Testis (tissue), 3 donors: ENCODE results near the gene MYO1G. TPM values are rescaled to one million over a fixed set of nuclear protein-coding genes. Genes with fewer than 3 reads are reported as not detected.
"Not testable (repeated sequence)": the region's sequence is repeated elsewhere in the genome, so short reads cannot be mapped to it uniquely, and the experiment has no call there.

Source experiments
- DNase-seq: peaks from one replicate; pipeline ENCODE4 v3.0.0-alpha.2; 2019
- H3K27ac ChIP-seq, 2 donors: fragments of 200-600 bp; sonication (generic); one replicate each; pipeline ENCODE4 v1.5.1; 2019
- H3K27me3 ChIP-seq: fragments of 200-600 bp; sonication (generic); one replicate; pipeline ENCODE4 v1.5.1; 2019
- H3K36me3 ChIP-seq: fragments of 200-600 bp; sonication (generic); one replicate; pipeline ENCODE4 v1.5.1; 2017; ENCODE audit warnings: low read depth; ENCODE audit errors: missing control alignments
- H3K4me1 ChIP-seq: fragments of 200-600 bp; sonication (generic); one replicate; pipeline ENCODE4 v1.5.1; 2019
- H3K4me3 ChIP-seq, 2 donors: fragments of 200-600 bp; sonication (generic); one replicate each; pipeline ENCODE4 v1.5.1; 2017 to 2019
- H3K9me3 ChIP-seq: fragments of 200-600 bp; sonication (generic); one replicate; pipeline ENCODE4 v1.5.1; 2017
- CTCF ChIP-seq, 3 experiments: fragments of 450-650 bp in 2 of 3; fragments of 200-600 bp in 1 of 3; sonication (generic) in 1 of 3; IDR thresholded peaks; one replicate each; pipeline ENCODE4 v1.5.1; 2016 to 2019; ENCODE audit warnings: antibody characterized with exemption in 3 of 3, mild to moderate bottlenecking in 2 of 3, moderate library complexity in 1 of 3
- POLR2A ChIP-seq: fragments of 450-650 bp; IDR thresholded peaks from one replicate; pipeline ENCODE4 v1.6.1; 2017; ENCODE audit warnings: antibody characterized with exemption, mild to moderate bottlenecking, moderate library complexity
- WGBS, 2 donors: methylation state at CpG; one replicate each; pipeline ENCODE4 v1.1.5; 2018; 5-methylcytosine and 5-hydroxymethylcytosine counted together
- intact Hi-C: fragments of 100-400 bp; cut with DNase I; formaldehyde crosslinking; loops from one replicate; pipeline ENCODE4 v1.15.1; 2023; ENCODE audit warnings: low total_unique reads
- polyA plus RNA-seq: library from polyadenylated mRNA; stranded (reverse); fragments of 350-450 nt; fragmentation: Illumina TruSeq; extraction: RNeasy Lipid Tissue Mini Kit (QIAGEN cat#74804); gene quantifications from one replicate; pipeline ENCODE4 v1.2.3, GENCODE V29; 2014; ENCODE audit warnings: low read depth, low replicate concordance; ENCODE audit not compliant: insufficient read depth
- total RNA-seq, 2 donors: library from RNA; depleted of rRNA; stranded (reverse); fragments of >200 nt; gene quantifications; one replicate each; pipeline ENCODE4 v1.2.3, GENCODE V29; 2016

The MYO1G gene
- total and polyA plus RNA-seq, 3 donors from 2014 or later, result 0.63 to 2.5 (median 1.7) TPM

- intact Hi-C loops, result no loop called here
- Histone ChIP-seq H3K36me3 (no peaks in the 10 kb centered on the region), H3K4me1 (no peaks in the 10 kb centered on the region), H3K27me3 (no peaks in the 10 kb centered on the region), H3K27ac (no peak overlapping the region), H3K4me3 (no peak overlapping the region), H3K9me3 (no peaks in the 10 kb centered on the region)
- WGBS, 2 donors, result 25 to 42% methylated on average over 1 of the region's 1 CpG
- no peak for TF ChIP-seq CTCF (IDR thresholded peaks at IDR 0.05)
- TF ChIP-seq POLR2A, result no peak
- DNase-seq, result no peak
Observed at GRCh38 chr7:44935016-44935415, 43.8 kb downstream of the MYO1G start.

GRCh38 chr7:44934510-44934909 lies 44.3 kb downstream of the MYO1G start:
- H3K4me1 ChIP-seq, H3K27me3 ChIP-seq, H3K4me3 ChIP-seq, H3K27ac ChIP-seq, H3K36me3 ChIP-seq, intact Hi-C loops, DNase-seq, H3K9me3 ChIP-seq: not testable (repeated sequence)
- WGBS, 2 donors, result 67 to 73% methylated on average over 5 of the region's 5 CpGs

GRCh38 chr7:44930921-44931320 lies 47.9 kb downstream of the MYO1G start:
- H3K4me3 ChIP-seq, result no peak overlapping the region
- H3K27me3 ChIP-seq, result no peaks in the 10 kb centered on the region
- intact Hi-C loops, result no loop called here
- no peaks in the 10 kb centered on the region for H3K36me3 ChIP-seq
- no peaks in the 10 kb centered on the region for H3K4me1 ChIP-seq
- no peak overlapping the region for H3K27ac ChIP-seq
- DNase-seq, result no peak
- WGBS, 2 donors, result 92 to 93% methylated on average over 6 of the region's 6 CpGs
- TF ChIP-seq POLR2A, result no peak
- no peak for TF ChIP-seq CTCF (IDR thresholded peaks at IDR 0.05)
- no peaks in the 10 kb centered on the region for H3K9me3 ChIP-seq

GRCh38 chr7:44922351-44922694 lies 56.5 kb downstream of the MYO1G start:
- H3K4me1 ChIP-seq, result no peaks in the 10 kb centered on the region
- H3K27ac ChIP-seq, result no peak overlapping the region
- H3K4me3 ChIP-seq, result no peak overlapping the region
- DNase-seq, result no peak
- H3K9me3 ChIP-seq, result no peaks in the 10 kb centered on the region
- TF ChIP-seq CTCF (IDR thresholded peaks at IDR 0.05), result no peak
- no peak for TF ChIP-seq POLR2A
- intact Hi-C loops, result no loop called here
- H3K36me3 ChIP-seq, result no peaks in the 10 kb centered on the region
- no peaks in the 10 kb centered on the region for H3K27me3 ChIP-seq
- WGBS, 2 donors, result 69 to 73% methylated on average over 8 of the region's 8 CpGs

GRCh38 chr7:44921607-44922350 lies 57.0 kb downstream of the MYO1G start:
- Histone ChIP-seq H3K9me3 (no peaks in the 10 kb centered on the region), H3K36me3 (no peaks in the 10 kb centered on the region), H3K27ac (no peak overlapping the region), H3K27me3 (no peaks in the 10 kb centered on the region), H3K4me1 (no peaks in the 10 kb centered on the region), H3K4me3 (no peak overlapping the region)
- DNase-seq, result peak; percentile 93
- WGBS, 2 donors, result 49 to 57% methylated on average over 12 to 14 of the region's 14 CpGs
- intact Hi-C loops, result no loop called here
- TF ChIP-seq POLR2A (no peak), CTCF (IDR thresholded peaks at IDR 0.05) (peak; percentile 49 to 81 (median 52))
